ENCODE data around the gene ZNF143. TPM values are rescaled to one million over a fixed set of nuclear protein-coding genes. Genes with fewer than 3 reads are reported as not detected.
"Not testable (repeated sequence)": the region's sequence is repeated elsewhere in the genome, so short reads cannot be mapped to it uniquely, and the experiment has no call there.

ZNF143 gene
- total RNA-seq, 3 donors from 2014 or later: 26.5 to 35.2 (median 29.7) TPM

DNA sequence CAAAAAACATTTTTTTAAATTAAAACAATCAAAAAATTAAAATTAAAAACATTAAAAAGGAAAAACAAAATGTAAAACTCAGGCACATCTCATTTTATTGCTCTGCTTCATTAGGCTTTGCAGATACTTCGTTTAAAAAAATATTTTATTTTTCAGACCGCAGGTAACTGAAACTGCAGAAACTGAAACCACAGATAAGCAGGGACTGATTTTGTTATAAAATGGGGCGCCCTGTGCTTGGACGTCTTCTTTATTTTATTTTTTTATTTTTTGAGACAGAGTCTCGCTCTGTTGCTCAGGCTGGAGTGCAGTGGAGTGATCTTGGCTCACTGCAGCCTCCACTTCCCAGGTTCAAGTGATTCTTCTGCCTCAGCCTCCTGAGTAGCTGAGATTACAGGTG lies 88.4 kb downstream of the ZNF143 start:
- not testable (repeated sequence) for H3K36me3 Mint-ChIP-seq (ENCODE audit: insufficient read depth); ATAC-seq; H3K9me3 Mint-ChIP-seq; H3K4me3 Mint-ChIP-seq; H3K4me1 Mint-ChIP-seq (ENCODE audit: low read depth); H3K27me3 Mint-ChIP-seq (ENCODE audit: low read depth); DNase-seq

DNA sequence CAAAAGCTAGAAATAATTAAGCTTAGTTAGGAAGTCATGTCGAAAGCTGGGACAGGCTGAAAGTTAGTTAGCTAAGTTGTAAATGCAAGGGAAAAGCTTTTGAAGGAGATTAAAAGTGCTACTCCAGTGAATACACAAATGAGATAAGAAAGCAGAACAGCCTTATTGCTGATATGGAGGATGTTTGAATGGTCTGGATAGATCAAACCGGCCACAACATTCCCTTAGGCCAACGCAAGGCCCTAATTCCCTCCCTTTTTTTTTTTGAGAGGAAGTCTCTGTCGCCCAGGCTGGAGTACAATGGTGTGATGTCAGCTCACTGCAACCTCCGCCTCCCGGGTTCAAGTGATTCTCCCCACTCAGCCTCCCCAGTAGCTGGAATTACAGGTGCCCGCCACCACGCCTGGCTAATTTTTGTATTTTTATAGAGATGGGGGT lies 89.4 kb downstream of the ZNF143 start:
- no peaks in the 10 kb centered on the region for H3K4me1 Mint-ChIP-seq (ENCODE audit: low read depth)
- H3K4me3 Mint-ChIP-seq: no peak overlapping the region
- H3K9me3 Mint-ChIP-seq: no peaks in the 10 kb centered on the region
- peaks cover 7% of the 10 kb centered on the region for H3K36me3 Mint-ChIP-seq (ENCODE audit: insufficient read depth)
- no peak for ATAC-seq
- no peak for DNase-seq
- no peaks in the 10 kb centered on the region for H3K27me3 Mint-ChIP-seq (ENCODE audit: low read depth)

DNA sequence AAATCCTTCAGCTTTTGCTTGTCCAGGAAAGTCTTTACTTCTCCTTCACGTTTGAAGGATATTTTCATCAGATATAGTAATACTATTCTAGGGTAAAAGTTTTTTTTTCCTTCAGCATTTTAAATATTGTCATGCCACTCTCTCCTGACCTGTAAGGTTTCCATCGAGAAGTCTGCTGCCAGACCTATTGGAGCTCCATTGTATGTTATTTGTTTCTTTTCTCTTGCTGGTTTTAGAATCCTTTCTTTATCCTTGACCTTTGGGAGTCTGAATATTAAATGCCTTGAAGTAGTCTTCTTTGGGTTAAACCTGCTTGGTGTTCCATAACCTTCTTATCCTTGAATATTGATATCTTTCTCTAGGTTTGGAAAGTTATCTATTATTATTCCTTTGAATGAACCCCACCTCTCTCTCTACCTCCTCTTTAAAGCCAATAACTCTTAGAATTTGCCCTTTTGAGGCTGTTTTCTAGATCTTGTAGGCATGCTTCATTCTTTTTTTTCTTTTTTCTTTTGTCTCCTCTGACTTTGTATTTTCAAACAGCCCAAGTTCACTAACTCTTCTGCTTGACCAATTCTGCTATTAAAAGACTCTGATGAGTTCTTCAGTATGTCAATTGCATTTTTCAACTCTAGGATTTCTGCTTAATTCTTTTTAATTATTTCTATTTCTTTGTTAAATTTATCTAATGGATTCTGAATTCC lies 100.6 kb downstream of the ZNF143 start:
- Mint-ChIP-seq H3K27me3 (ENCODE audit: low read depth) (no peaks in the 10 kb centered on the region), H3K36me3 (ENCODE audit: insufficient read depth) (peaks cover 13% of the 10 kb centered on the region), H3K4me1 (ENCODE audit: low read depth) (peaks cover 9% of the 10 kb centered on the region), H3K9me3 (peaks cover 25% of the 10 kb centered on the region), H3K4me3 (no peak overlapping the region)
- ATAC-seq (no peak), DNase-seq (no peak)

DNA sequence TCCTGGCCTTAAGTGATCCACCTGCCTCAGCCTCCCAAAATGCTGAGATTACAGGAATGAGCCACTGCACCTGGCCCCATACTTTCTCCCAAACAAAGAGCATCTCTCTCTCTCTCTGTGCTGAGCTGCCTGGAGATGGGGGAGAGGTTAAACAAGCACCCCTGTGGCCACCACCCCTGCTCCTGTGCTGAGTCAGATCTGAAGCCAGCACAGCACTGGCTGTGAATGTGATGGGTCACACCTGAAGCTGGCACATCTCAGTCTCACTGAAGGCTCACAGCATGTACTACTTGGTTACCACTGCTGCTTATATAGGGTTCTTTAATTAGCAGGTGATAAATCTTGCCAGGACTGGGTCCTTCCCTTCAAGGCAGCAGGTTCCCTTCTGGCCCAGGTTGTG lies 101.9 kb downstream of the ZNF143 start:
- DNase-seq: no peak
- no peaks in the 10 kb centered on the region for H3K27me3 Mint-ChIP-seq (ENCODE audit: low read depth)

DNA sequence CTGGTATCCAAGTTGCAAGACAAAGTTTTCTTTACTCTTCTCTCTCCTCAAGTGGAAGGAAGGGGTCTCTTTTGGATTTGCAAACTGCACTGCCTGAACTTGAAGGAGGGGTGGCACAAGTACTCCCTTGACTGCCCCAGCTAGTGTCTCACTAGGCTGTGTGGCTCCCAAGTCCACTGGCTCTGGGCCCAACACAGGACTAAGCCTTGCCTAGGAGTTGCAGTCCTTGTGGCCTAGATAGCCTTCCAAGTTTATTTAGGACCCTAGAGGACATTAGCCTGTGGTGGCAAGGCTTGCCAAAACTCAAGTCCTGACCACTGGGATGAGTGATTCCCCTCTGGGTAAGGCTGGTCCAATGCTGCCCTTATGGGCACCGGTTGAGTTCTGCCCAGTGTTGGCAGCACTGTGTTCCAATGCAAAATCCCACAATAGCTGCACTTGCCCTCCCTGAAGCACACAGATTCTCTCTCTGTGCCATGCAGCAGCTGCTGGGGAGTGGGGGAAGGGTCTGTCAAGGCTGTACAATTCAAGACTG lies 102.5 kb downstream of the ZNF143 start:
- Mint-ChIP-seq H3K27me3 (ENCODE audit: low read depth) (no peaks in the 10 kb centered on the region), H3K9me3 (peaks cover 25% of the 10 kb centered on the region), H3K36me3 (ENCODE audit: insufficient read depth) (peaks cover 7% of the 10 kb centered on the region), H3K4me1 (ENCODE audit: low read depth) (peaks cover 10% of the 10 kb centered on the region), H3K4me3 (no peak overlapping the region)
- DNase-seq (no peak), ATAC-seq (no peak)

More for the DNA sequence above, 101.9 kb downstream of the ZNF143 start:
- H3K4me1 Mint-ChIP-seq (ENCODE audit: low read depth): peaks cover 10% of the 10 kb centered on the region
- ATAC-seq: no peak
- H3K9me3 Mint-ChIP-seq: peaks cover 25% of the 10 kb centered on the region
- peaks cover 7% of the 10 kb centered on the region for H3K36me3 Mint-ChIP-seq (ENCODE audit: insufficient read depth)
- no peak overlapping the region for H3K4me3 Mint-ChIP-seq

DNA sequence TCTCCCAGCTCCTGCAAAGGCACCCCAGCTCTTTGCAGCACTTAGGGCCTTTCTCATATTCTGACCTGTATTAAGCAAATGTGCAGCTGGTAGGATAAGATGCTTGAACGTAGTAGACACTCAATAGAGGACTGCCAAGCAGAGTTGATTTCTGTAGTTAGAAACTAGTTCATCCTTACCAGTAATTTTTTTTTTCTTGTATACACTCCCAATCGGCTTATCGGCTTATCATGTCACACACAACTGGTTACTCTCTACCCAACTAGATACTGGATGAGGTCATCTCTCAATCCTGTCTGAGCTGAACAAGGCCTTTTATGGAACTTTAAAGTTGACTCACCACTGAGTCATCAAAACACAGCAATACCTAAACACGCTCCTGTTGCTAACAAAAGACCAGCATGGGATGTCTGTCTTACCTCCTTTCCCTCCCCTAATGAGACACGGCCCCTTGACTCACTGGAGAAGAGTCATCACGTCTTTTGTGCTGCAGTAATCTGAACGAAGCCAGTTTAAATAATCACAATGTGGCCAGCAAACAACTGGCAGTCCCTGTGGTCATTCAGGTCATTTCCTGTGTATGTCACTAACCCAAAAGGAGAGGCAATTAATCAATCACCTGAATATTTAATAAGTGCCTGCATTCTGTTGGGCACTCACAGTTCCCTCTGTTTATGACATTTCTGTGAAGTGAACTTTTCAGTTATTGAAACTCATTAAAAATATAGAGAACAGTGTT lies 105.2 kb downstream of the ZNF143 start:
- H3K4me3 Mint-ChIP-seq: peak overlapping the region; percentile 52
- peaks cover 12% of the 10 kb centered on the region for H3K9me3 Mint-ChIP-seq
- no peaks in the 10 kb centered on the region for H3K27me3 Mint-ChIP-seq (ENCODE audit: low read depth)
- peaks cover 2% of the 10 kb centered on the region for H3K36me3 Mint-ChIP-seq (ENCODE audit: insufficient read depth)
- peak; percentile 26 for DNase-seq
- ATAC-seq: peak; percentile 99
- peaks cover 23% of the 10 kb centered on the region for H3K4me1 Mint-ChIP-seq (ENCODE audit: low read depth)

DNA sequence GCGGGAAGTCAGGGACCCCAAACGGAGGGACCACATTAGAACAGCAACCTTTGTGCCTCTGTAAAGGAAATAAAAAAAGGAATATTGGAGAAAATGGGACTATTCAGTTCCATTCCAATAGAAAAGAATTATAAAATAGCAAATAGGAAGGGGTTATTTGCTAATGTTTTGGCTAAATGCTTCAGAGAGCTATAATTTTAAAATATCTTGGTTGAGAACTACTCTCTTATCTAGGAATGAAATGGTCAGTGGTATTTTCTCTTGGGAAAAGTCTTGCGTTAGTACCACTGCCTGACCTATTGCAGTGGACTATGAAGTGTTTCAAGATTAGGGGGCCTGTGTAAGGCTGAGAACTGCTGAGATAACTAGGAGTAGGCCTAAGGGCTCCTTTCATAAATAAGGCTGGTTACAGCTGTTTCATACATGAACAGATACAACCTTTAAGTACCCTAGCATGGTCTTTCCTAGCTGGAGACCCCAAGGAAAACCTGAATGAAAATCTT lies 105.8 kb downstream of the ZNF143 start:
- H3K9me3 Mint-ChIP-seq: peaks cover 6% of the 10 kb centered on the region
- DNase-seq (no peak), ATAC-seq (no peak)
- peaks cover 23% of the 10 kb centered on the region for H3K4me1 Mint-ChIP-seq (ENCODE audit: low read depth)
- H3K4me3 Mint-ChIP-seq: no peak overlapping the region
- H3K27me3 Mint-ChIP-seq (ENCODE audit: low read depth): no peaks in the 10 kb centered on the region
- no peaks in the 10 kb centered on the region for H3K36me3 Mint-ChIP-seq (ENCODE audit: insufficient read depth)

DNA sequence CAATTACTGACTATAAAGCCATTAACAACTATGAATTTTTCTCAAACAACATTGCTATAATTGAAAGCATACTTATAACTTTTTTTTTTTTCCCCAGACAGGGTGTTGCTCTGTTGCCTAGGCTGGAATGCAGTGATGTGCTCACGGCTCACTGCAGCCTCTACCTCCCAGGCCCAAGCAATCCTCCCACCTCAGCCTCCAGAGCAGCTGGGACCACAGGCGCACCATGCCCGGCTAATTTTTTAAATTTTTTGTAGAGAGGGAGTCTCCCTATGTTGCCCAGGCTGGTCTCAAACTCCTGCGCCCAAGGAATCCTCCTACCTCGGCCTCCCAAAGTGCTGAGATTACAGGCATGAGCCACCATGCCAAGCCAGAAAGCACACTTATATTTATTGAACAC lies 106.6 kb downstream of the ZNF143 start:
- DNase-seq: no peak
- Mint-ChIP-seq H3K4me1 (ENCODE audit: low read depth) (peaks cover 23% of the 10 kb centered on the region), H3K27me3 (ENCODE audit: low read depth) (no peaks in the 10 kb centered on the region), H3K9me3 (no peaks in the 10 kb centered on the region), H3K36me3 (ENCODE audit: insufficient read depth) (no peaks in the 10 kb centered on the region), H3K4me3 (no peak overlapping the region)
- no peak for ATAC-seq

DNA sequence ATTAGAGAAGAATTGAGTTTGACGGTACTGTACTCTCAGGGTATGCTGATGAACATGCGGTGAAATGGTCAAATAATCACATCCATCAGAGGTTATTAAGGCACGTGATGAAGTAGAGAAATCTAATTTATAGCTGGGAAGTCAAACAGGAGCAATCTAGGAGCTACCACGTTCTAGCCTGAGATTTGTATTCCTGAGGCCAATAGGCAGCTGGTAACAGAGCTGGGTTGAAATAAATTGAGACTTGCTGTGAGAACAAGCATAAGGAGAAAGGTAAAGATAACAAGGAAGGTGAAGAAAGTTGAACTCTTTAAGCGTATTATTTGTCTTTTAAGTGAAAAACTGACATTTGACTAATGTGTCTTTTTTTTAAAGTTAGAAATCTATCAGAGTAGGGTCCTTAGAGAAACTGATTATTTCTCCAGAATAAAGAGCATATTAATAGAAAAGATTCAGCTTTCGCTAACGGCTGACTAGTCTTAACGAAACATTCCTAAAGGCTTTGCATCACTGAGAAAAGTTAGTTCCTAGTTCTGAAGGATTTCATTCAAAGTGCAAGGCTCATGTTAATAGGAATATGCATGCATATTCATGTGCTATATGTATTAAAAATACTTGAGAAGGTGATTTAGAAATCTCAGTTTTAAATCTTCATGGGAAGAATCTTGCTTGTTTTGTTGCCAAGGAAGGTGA lies 107.5 kb downstream of the ZNF143 start:
- Mint-ChIP-seq H3K4me3 (no peak overlapping the region), H3K9me3 (no peaks in the 10 kb centered on the region), H3K36me3 (ENCODE audit: insufficient read depth) (no peaks in the 10 kb centered on the region), H3K4me1 (ENCODE audit: low read depth) (peaks cover 23% of the 10 kb centered on the region), H3K27me3 (ENCODE audit: low read depth) (no peaks in the 10 kb centered on the region)
- ATAC-seq: no peak
- DNase-seq: no peak

DNA sequence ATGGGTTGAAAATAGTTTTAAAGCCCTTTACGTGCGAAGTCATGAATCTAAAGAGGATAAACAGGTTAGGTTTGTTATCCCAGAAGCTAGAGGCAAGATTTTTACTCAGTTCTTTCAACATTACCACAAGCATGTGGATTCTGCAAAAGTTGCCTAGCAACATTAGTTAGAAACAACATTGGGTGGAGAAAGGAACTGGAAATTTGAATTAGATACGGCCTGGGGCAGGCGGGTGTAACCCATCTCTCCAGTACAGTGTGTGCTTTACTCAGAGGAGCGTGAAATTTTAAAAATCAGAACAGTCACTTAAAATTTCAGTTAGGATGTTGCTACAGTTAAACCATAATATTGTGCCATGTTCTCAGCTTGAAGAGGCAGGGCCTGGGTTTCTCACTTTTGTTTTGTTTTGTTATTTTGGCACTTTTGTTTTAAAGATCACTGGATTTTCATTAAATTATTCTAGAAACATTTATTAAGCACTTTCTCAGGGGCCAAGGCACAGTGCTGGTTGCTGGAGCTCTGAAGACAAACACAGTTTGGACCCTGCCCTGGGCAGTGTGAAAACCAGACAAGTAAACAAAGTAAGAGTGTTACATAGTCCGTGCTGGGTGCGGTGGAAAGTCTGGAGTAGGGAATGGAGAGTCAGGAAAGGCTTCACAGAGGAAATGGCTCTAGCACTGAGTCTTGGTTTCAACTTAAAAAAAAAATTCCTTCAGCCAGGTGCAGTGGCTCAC lies 108.2 kb downstream of the ZNF143 start:
- peaks cover 23% of the 10 kb centered on the region for H3K4me1 Mint-ChIP-seq (ENCODE audit: low read depth)
- no peak for DNase-seq
- no peak for ATAC-seq
- H3K9me3 Mint-ChIP-seq: no peaks in the 10 kb centered on the region
- H3K4me3 Mint-ChIP-seq: no peak overlapping the region
- H3K36me3 Mint-ChIP-seq (ENCODE audit: insufficient read depth): no peaks in the 10 kb centered on the region
- no peaks in the 10 kb centered on the region for H3K27me3 Mint-ChIP-seq (ENCODE audit: low read depth)

DNA sequence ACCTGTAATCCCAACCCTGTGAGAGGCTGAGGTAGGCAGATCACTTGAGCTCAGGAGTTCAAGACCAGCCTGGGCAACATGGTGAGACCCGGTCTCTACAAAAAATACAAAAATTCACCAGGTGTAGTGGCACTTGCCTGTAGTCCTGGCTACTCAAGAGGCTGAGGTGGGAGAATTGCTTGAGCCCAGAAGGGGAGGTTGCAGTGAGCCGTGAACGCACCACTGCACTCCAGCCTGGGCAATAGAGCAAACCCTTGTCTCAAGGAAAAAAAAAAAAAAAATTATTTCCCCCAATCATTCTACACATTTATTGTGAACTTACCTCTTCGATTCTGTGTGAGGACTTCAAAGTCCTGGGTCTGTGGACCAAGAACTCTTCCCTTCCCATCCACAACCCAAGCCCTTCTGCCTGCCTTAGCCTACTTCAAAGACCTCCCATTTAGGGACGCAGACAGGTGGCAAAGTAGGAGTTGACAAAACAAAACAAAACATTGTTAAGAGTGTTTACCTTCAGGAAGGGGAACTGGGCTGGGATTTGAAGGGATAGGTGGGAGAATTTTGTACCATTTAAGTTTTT lies 108.9 kb downstream of the ZNF143 start:
- no peaks in the 10 kb centered on the region for H3K27me3 Mint-ChIP-seq (ENCODE audit: low read depth)
- no peak for DNase-seq
- H3K36me3 Mint-ChIP-seq (ENCODE audit: insufficient read depth): no peaks in the 10 kb centered on the region
- peaks cover 23% of the 10 kb centered on the region for H3K4me1 Mint-ChIP-seq (ENCODE audit: low read depth)
- no peak overlapping the region for H3K4me3 Mint-ChIP-seq
- H3K9me3 Mint-ChIP-seq: no peaks in the 10 kb centered on the region
- no peak for ATAC-seq

DNA sequence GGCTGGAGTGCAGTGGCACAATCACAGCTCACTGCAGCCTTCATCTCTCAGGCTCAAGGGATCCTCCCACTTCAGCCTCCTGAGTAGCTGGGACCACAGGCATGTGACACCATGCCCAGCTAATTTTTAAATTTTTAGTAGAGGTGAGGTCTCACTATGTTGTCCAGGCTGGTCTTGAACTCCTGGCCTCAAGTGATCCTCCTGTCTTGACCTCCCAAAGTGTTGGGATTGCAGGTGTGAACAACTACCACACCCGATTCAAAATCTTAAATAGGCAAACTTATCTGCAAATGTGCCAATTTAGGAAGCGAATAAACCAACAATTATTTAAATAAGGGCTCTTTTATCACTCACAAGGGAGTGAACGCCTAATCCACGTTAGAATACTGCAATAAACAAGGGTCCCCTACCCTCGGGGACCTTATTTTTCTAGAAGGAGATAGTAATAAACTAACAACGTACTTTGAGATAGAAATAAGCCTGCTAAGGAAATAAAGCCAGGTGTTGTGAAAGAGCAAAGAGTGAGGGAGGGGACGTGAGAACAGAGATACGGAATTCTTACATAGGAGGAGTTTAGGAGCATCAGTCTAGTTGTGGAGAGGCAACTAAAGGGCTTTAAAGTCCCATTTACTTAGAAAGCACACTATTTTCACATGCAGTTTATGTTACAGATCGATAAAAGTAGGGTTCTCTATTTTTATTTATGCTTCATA lies 109.7 kb downstream of the ZNF143 start:
- no peaks in the 10 kb centered on the region for H3K27me3 Mint-ChIP-seq (ENCODE audit: low read depth)
- ATAC-seq: no peak
- no peak overlapping the region for H3K4me3 Mint-ChIP-seq
- peaks cover 28% of the 10 kb centered on the region for H3K4me1 Mint-ChIP-seq (ENCODE audit: low read depth)
- H3K36me3 Mint-ChIP-seq (ENCODE audit: insufficient read depth): no peaks in the 10 kb centered on the region
- no peak for DNase-seq
- H3K9me3 Mint-ChIP-seq: no peaks in the 10 kb centered on the region

DNA sequence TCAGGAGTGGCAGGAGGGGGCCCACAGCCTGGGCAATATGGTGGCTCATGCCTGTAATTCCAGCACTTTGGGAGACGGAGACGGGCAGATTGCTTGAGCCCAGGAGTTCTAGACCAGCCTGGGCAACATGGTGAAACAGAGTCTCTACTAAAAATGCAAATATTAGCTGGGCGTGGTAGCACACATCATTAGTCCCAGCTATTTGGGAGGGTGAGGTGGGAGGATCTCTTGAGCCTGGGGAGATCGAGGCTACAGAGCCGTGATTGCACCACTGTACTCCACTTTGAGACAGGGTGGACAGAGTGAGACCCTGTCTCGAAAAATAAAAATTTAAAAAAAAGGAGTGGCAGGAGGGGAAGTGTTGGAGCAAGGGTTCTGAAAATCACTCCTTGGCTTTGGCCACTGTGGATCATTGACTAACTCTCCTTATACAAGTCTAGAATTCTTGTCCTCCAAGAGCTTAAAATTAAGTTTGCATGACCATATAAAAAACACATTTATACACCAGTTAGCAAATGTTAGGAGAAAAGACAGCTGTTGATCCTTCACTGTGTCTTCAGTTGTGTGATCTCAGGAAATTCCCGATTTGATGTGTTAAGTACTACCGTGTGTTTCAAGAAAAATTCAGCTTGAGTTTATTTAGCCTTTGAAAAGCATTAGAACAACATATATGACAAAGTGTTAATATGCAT lies 110.4 kb downstream of the ZNF143 start:
- Mint-ChIP-seq H3K4me3 (no peak overlapping the region), H3K36me3 (ENCODE audit: insufficient read depth) (peaks cover 4% of the 10 kb centered on the region), H3K9me3 (no peaks in the 10 kb centered on the region), H3K4me1 (ENCODE audit: low read depth) (peaks cover 26% of the 10 kb centered on the region), H3K27me3 (ENCODE audit: low read depth) (no peaks in the 10 kb centered on the region)
- DNase-seq (no peak), ATAC-seq (no peak)
